G401 (cell line): Measurements from ENCODE around the gene CD96. TPM values are rescaled to one million over a fixed set of nuclear protein-coding genes. Genes with fewer than 3 reads are reported as not detected.
"Not testable (repeated sequence)": the region's sequence is repeated elsewhere in the genome, so short reads cannot be mapped to it uniquely, and the experiment has no call there.

Experiments used
- DNase-seq: peaks from one replicate; pipeline ENCODE4 v3.0.0-alpha.2; 2015; ENCODE audit warnings: low spot score
- in situ Hi-C: cut with HindIII; loops from 2 replicates; pipeline ENCODE4 v1.10.0; 2016; ENCODE audit warnings: low sequenced_read_pairs, mixed read lengths
- total RNA-seq: library from RNA; depleted of rRNA; stranded (reverse); fragments of >200 nt; shearing (Covaris generic); gene quantifications from 2 replicates; pipeline ENCODE4 v1.2.3, GENCODE V29; 2014; rRNA removed

The CD96 gene, protein sequence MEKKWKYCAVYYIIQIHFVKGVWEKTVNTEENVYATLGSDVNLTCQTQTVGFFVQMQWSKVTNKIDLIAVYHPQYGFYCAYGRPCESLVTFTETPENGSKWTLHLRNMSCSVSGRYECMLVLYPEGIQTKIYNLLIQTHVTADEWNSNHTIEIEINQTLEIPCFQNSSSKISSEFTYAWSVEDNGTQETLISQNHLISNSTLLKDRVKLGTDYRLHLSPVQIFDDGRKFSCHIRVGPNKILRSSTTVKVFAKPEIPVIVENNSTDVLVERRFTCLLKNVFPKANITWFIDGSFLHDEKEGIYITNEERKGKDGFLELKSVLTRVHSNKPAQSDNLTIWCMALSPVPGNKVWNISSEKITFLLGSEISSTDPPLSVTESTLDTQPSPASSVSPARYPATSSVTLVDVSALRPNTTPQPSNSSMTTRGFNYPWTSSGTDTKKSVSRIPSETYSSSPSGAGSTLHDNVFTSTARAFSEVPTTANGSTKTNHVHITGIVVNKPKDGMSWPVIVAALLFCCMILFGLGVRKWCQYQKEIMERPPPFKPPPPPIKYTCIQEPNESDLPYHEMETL
- total RNA-seq: not detected in 2 replicates

GRCh38 chr3:111541911-111542483, at the start of gene CD96:
Gene CD96 (plus strand): TSS chr3:111542197. CDS start chr3:111542249, 52 bp downstream.
- in situ Hi-C loops: no loop called here
- no peak for DNase-seq

GRCh38 chr3:111493276-111493675, 48.7 kb upstream of the CD96 start:
- in situ Hi-C loops: no loop called here
- no peak for DNase-seq

DNA sequence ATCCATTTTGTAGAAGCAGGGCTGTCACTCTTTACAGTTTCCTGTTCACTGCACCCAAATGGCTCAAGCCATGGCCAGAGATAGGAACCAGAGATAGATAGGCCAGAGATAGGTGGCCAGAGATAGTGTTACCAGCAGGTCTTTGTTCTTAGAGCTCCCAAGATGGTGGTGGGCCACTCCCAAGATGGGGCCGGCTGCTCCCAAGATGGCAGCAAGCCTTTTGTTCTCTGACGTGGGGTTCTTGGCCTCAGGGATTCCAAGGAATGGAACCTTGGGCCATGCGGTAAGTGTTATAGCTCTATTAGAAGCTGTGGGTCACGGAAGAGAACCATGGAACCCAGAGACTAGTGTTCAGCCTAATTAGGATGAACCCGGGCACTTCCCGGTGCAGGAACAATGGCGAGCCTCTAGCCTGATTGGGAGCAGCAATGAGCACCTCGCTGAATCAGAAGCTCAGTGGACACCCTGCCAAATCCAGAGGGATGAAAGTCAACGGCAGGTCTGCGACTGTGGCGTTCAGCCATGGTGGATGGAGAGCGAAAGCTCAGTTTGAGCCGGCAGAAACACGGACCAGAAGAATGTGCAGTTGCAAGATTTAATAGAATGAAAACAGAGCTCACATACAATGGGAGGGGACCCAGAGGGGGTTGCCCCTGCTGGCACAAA, 45.0 kb upstream of the CD96 start:
- DNase-seq: no peak
- in situ Hi-C loops: no loop called here

GRCh38 chr3:111498022-111498421, 44.0 kb upstream of the CD96 start:
- DNase-seq: no peak
- in situ Hi-C loops: no loop called here

DNA sequence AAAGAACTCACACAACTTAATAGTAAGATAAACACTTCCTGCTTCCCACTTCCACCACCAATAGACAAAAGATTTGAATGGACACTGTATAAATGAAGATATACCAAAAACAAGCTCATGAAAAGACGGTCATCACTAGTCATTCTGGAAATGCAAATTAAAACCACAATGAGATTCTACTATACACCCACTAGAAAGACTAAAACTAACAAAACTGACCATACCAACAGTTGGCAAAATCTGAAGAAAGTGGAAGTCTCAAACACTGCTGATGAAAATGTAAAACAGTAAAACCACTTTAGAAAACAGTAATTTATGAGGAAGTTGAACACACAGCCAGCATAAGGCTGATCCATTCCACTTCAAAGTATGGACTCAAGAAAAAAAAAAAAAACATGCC, 35.6 kb upstream of the CD96 start:
- DNase-seq: no peak
- in situ Hi-C loops: no loop called here

- in situ Hi-C loops: no loop called here
- no peak for DNase-seq
Measured at GRCh38 chr3:111509308-111509707, 32.7 kb upstream of the CD96 start.

DNA sequence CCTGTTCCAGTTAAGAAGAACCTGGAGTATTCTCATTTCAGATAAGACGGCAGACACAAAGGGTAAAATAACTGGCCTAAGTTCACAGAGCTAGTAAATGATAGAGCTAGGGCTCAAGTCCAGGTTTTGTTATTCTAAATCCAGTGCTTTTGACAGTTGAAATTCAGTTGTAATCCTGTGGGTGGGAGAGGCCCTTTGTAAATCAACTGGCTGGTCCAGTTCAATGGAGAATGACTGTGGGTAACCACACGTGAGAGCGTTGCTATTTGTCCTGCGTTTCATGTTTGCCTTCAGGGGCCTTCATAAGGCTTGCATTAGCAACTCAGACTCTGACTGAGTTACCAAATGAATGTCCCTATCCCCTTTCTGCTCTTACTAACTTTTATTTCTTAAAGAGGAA, 24.2 kb upstream of the CD96 start:
- in situ Hi-C loops: no loop called here
- no peak for DNase-seq

DNA sequence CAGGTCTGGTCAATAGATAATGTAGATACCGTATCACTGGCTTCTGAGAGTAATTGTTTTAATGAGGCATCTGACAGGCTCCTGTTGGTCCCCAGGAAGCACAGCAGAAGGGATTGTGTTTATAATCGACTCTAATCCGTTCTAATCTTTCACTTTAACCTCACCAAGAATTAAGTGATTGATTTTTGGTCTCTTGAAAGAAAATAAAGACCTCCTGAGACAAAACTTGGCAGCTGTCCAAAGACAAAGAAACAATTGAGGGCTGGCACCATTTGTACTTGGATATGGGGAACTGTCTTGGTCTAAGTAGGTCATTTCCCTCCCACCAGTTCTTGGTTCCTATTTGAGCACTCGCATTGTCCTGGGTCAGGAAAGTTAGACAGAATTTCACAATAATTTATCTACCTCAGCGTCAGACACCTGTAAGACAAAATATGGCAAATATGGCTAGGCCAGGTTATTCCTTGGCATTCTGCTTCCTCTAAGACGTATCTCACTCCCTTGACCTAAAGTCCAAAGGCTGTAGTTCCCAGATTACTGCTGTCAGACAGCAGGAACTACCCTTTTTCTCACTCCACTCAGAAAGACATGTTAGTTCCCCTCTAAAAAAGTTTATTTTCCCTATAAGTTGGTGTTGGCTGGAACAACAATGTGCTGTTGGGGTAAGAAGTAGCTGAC, 22.7 kb upstream of the CD96 start:
- no peak for DNase-seq
- in situ Hi-C loops: no loop called here

DNA sequence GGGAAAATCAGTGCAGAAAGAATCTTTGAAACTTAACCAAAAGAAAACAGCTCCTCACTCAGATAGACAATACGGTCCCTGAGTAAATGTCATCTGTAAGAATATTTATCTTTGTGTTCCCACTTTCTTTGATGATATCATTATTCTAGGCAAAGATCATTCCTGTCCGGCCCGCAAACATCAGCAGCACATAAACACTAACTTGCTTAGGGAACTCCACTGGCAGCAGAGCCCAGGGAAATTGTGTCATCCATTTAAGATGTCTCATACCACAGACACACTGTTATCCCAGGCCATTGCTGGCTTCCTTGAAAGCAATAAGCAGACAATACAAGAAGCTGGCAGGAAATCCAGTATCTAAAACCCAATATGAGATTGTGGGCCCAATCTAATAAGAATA, 20.1 kb upstream of the CD96 start:
- in situ Hi-C loops: no loop called here

DNA sequence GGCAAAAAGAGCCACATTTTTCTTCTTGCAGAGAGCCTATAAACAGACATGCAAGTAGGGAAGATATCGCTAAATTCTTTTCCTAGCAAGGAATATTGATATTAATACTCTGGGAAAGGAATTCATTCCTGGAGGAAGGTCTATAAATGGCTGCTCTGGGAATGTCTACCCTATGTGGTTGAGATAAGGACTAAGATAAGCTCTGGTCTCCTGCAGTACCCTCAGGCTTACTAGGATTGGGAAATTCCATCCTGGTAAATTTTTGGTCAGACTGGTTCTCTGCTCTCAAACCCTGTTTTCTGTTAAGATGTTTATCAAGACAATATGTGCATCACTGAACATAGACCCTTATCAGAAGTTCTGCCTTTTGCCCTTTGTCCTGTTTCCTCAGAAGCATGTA, 17.5 kb upstream of the CD96 start:
- in situ Hi-C loops: not testable (repeated sequence)

More for the DNA sequence above, 20.1 kb upstream of the CD96 start:
- DNase-seq: no peak

DNA sequence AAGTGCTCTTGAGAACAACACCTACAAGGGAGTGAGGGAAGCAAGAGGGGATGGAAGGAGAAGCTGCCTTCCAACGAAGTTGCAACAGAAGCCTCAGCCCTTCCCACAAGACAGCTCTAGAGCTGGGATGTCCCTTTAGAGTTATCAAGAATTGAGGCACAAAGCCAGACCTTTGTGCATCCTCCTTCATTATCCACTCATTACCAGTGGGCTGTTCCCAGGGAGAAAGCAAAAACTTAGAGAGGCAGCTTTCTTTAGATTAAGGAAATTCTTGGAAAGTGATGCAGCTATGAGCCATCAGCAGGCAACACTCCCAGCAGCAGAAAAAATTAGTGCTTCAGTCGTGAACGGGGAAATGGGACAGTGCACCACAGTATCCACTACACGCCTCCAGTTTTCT, 10.6 kb upstream of the CD96 start:
- in situ Hi-C loops: no loop called here
- no peak for DNase-seq

More for the DNA sequence above, 17.5 kb upstream of the CD96 start:
- DNase-seq: not testable (repeated sequence)

- in situ Hi-C loops: no loop called here
- no peak for DNase-seq
Measured at GRCh38 chr3:111534701-111535100, 7.3 kb upstream of the CD96 start.

GRCh38 chr3:111538111-111538510, 3.9 kb upstream of the CD96 start:
- DNase-seq: no peak
- in situ Hi-C loops: no loop called here

DNA sequence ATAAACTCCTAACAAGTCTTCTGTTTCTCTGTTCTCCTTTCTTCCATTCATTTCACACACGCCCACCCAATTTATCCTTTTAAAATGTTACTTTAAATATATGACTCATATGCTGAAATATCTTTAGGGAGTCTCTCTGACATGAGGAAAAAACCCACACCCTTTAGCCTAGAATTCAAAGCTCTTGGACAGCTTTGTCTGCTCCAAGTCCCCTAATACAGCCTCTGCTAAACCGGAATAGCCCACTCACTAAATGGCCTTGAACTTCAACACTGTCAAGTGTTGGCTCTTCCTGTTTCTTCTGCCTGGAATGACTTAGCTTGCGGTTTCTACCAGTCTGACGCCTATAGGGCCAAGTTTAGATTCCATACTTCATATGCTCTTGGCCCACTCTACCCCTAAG, 3.3 kb upstream of the CD96 start:
- in situ Hi-C loops: no loop called here
- DNase-seq: no peak

DNA sequence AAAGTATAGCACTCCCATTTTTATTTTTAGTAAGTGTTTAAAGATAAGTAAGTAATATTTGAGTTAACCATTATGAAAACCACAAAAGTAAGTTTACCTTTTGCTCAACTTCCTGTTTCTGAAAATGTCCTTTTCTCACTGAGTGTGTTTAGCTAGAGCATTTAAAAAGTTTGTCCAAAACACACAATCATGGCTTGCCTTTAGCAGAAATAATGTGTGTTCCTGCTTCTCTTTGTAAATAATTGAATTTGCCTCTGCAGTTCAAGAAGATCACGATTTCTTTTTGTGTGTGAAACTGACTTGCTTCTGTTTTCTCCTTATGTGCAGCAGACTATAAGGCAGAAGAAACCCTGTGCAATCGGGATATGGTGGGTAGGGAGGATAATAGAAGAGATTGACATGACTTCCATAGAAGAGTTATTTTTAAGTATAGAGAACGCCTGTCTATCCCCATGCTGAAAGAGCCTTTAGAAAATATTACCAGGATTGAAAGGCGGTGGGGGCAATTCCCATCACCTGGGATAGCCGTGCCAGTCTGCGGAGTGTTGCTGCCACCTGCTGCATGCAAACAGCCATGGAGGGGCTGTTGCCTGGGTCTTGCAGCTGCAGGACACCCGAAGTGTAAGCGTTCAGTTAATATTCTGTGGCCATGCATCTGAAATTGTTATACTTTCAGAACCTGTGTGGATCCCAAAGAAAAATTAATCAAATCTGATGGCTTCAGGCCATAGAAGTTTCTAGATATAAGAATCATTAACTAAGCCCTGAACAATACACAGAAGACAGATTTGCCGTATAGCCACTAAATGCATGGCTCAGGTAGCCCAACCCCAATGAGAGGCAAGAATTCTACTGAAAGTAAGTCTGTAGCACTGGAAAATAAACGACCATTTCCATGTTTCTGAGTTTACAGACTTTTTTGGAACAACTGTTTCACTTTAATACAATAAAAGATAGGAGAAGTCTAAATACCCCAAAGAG, 2.4 kb upstream of the CD96 start:
- DNase-seq: no peak
- in situ Hi-C loops: no loop called here

DNA sequence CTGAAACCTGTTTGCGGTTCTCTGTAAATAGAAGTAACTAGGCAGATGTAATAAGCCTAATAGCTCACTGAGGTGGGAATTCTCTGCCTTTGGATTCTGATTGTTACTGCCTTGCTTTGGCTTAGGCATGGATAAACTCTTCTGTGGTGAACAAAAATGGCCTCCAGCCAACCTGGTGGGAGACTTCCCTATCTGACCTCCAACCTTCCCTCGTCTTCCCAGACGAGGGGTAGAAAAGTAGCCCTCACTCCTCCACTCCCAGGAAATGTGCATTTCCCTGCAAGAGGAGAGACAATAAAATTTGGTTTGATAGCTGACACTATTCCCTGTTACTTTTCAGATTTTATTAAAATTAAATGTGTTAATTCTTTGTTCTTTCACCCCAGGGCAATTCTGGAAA, 606 bp upstream of the CD96 start:
- DNase-seq: no peak
- in situ Hi-C loops: no loop called here

GRCh38 chr3:111542611-111543300, 759 bp downstream of the CD96 start:
- DNase-seq: no peak
- in situ Hi-C loops: no loop called here

- in situ Hi-C loops: no loop called here
- DNase-seq: no peak
Measured at GRCh38 chr3:111545349-111545748, 3.4 kb downstream of the CD96 start.
